Neural crest cell (in vitro differentiated cells): ENCODE data around the gene UCP3. TPM values are rescaled to one million over a fixed set of nuclear protein-coding genes. Genes with fewer than 3 reads are reported as not detected.
A peak's percentile ranks its signal among the peaks of the same experiment; 100 is the strongest.

ENCODE experiments used
- DNase-seq: peaks from one replicate; pipeline ENCODE4 v3.0.0; 2021; ENCODE audit warnings: low read depth, mixed read lengths, low spot score
- H3K27ac Mint-ChIP-seq: one replicate; pipeline ENCODE4 v1.8.0; 2021; ENCODE audit warnings: mild to moderate bottlenecking, mixed read lengths; ENCODE audit not compliant: unreplicated experiment
- H3K27me3 Mint-ChIP-seq: 2 replicates; pipeline ENCODE4 v1.8.0; 2021; ENCODE audit warnings: low read depth, mild to moderate bottlenecking, mixed read lengths
- H3K36me3 Mint-ChIP-seq: 2 replicates; pipeline ENCODE4 v1.8.0; 2021; ENCODE audit warnings: low read depth, mild to moderate bottlenecking, mixed read lengths
- H3K4me1 Mint-ChIP-seq: 2 replicates; pipeline ENCODE4 v1.8.0; 2021; ENCODE audit warnings: mixed read lengths
- H3K4me3 Mint-ChIP-seq: one replicate; pipeline ENCODE4 v1.8.0; 2021; ENCODE audit warnings: mild to moderate bottlenecking, mixed read lengths
- H3K9me3 Mint-ChIP-seq: 2 replicates; pipeline ENCODE4 v1.8.0; 2021; ENCODE audit warnings: mixed read lengths
- CTCF ChIP-seq: fragments of 200-600 bp; sonication (generic); conservative IDR thresholded peaks from 2 replicates; pipeline ENCODE4 v1.5.0; 2021; ENCODE audit warnings: antibody characterized with exemption, mild to moderate bottlenecking
- total RNA-seq: library from RNA; stranded (reverse); gene quantifications from 2 replicates; pipeline ENCODE4 v1.2.1, GENCODE V29; 2021

The UCP3 gene
- total RNA-seq, 1 donor from 2014 or later = 4.0 TPM

- Mint-ChIP-seq H3K4me1 (no peaks in the 10 kb centered on the region), H3K9me3 (no peaks in the 10 kb centered on the region), H3K4me3 (no peak overlapping the region), H3K36me3 (peaks cover 22% of the 10 kb centered on the region), H3K27ac (no peak overlapping the region), H3K27me3 (no peaks in the 10 kb centered on the region)
- TF ChIP-seq CTCF = no peak
- DNase-seq = no peak
Observed at GRCh38 chr11:74044538-74044937, 35.7 kb upstream of the UCP3 start.

- Mint-ChIP-seq H3K27ac (no peak overlapping the region), H3K27me3 (no peaks in the 10 kb centered on the region), H3K4me1 (no peaks in the 10 kb centered on the region), H3K9me3 (no peaks in the 10 kb centered on the region), H3K4me3 (no peak overlapping the region), H3K36me3 (peaks cover 25% of the 10 kb centered on the region)
- TF ChIP-seq CTCF = peak; percentile 36
- no peak for DNase-seq
Observed at GRCh38 chr11:74043450-74043849, 34.6 kb upstream of the UCP3 start.

GRCh38 chr11:74037309-74037708, 28.4 kb upstream of the UCP3 start:
- Mint-ChIP-seq H3K27me3 (no peaks in the 10 kb centered on the region), H3K4me3 (no peak overlapping the region), H3K9me3 (no peaks in the 10 kb centered on the region), H3K4me1 (no peaks in the 10 kb centered on the region), H3K27ac (no peak overlapping the region), H3K36me3 (peaks cover 18% of the 10 kb centered on the region)
- TF ChIP-seq CTCF = no peak
- DNase-seq = no peak

- H3K36me3 Mint-ChIP-seq = peaks cover 14% of the 10 kb centered on the region
Observed at GRCh38 chr11:74035264-74035663, 26.4 kb upstream of the UCP3 start.

GRCh38 chr11:74033046-74033445, 24.2 kb upstream of the UCP3 start:
- H3K36me3 Mint-ChIP-seq = peaks cover 16% of the 10 kb centered on the region
- no peaks in the 10 kb centered on the region for H3K27me3 Mint-ChIP-seq
- H3K4me3 Mint-ChIP-seq = no peak overlapping the region
- no peak for DNase-seq
- no peaks in the 10 kb centered on the region for H3K4me1 Mint-ChIP-seq
- no peak for TF ChIP-seq CTCF
- H3K9me3 Mint-ChIP-seq = no peaks in the 10 kb centered on the region
- no peak overlapping the region for H3K27ac Mint-ChIP-seq

More at GRCh38 chr11:74035264-74035663, 26.4 kb upstream of the UCP3 start:
- Mint-ChIP-seq H3K9me3 (no peaks in the 10 kb centered on the region), H3K4me1 (no peaks in the 10 kb centered on the region), H3K27ac (no peak overlapping the region), H3K27me3 (no peaks in the 10 kb centered on the region), H3K4me3 (no peak overlapping the region)
- no peak for DNase-seq
- TF ChIP-seq CTCF = no peak
